Uterus (tissue), 4 donors: ENCODE measurements around the gene SH2B2. TPM values are rescaled to one million over a fixed set of nuclear protein-coding genes. Genes with fewer than 3 reads are reported as not detected.
A peak's percentile ranks its signal among the peaks of the same experiment; 100 is the strongest.

Experiments
- DNase-seq, 2 donors: peaks; one replicate each; pipeline ENCODE4 v3.0.0-alpha.2; 2019 to 2020
- H3K27ac ChIP-seq, 2 donors: fragments of 200-600 bp; sonication (generic); 1 replicate in 1 of 2; 2 replicates in 1 of 2; pipeline ENCODE4 v1.5.1; 2016 to 2018
- H3K27me3 ChIP-seq, 2 donors: fragments of 200-600 bp; sonication (generic); one replicate each; pipeline ENCODE4 v1.5.1; 2018 to 2019; ENCODE audit warnings: control low read depth in 1 of 2
- H3K36me3 ChIP-seq, 2 donors: fragments of 200-600 bp; sonication (generic); one replicate each; pipeline ENCODE4 v1.5.1; 2019; ENCODE audit warnings: control low read depth in 1 of 2
- H3K4me1 ChIP-seq, 2 donors: fragments of 200-600 bp; sonication (generic); one replicate each; pipeline ENCODE4 v1.5.1; 2018 to 2019; ENCODE audit warnings: control low read depth in 1 of 2
- H3K4me3 ChIP-seq, 2 donors: fragments of 200-600 bp; sonication (generic); 1 replicate in 1 of 2; 2 replicates in 1 of 2; pipeline ENCODE4 v1.5.1; 2018 to 2019; ENCODE audit warnings: mild to moderate bottlenecking in 1 of 2
- H3K9me3 ChIP-seq, 2 donors: fragments of 200-600 bp; sonication (generic); one replicate each; pipeline ENCODE4 v1.5.1; 2019; ENCODE audit warnings: control low read depth in 1 of 2
- CTCF ChIP-seq, 4 experiments: fragments of 200-600 bp in 2 of 4; fragments of 450-650 bp in 2 of 4; sonication (generic) in 2 of 4; IDR thresholded peaks; one replicate each; pipeline ENCODE4 v1.5.1; 2016 to 2019; ENCODE audit warnings: antibody characterized with exemption in 4 of 4, mild to moderate bottlenecking in 2 of 4, moderate library complexity in 1 of 4
- POLR2A ChIP-seq, 2 donors: fragments of 450-650 bp; IDR thresholded peaks; one replicate each; pipeline ENCODE4 v1.6.1; 2016; ENCODE audit warnings: antibody characterized with exemption in 2 of 2, mild to moderate bottlenecking in 1 of 2, moderate library complexity in 1 of 2
- intact Hi-C: fragments of 100-400 bp; cut with DNase I; formaldehyde crosslinking; loops from one replicate; pipeline ENCODE4 v1.15.1; 2023; ENCODE audit warnings: low total_unique reads
- total RNA-seq, 4 donors: library from RNA; depleted of rRNA in 3 of 4; stranded (reverse); fragments of >200 nt in 3 of 4; gene quantifications; one replicate each; pipeline versions ENCODE4 v1.1.0 to v1.2.4, GENCODE V29; 2014 to 2023
- donor health status: DM: yes; HTN: yes; CAD: no.

The SH2B2 gene
- total RNA-seq, 4 donors from 2014 or later, result 0.77 to 13.8 (median 9.4) TPM; not detected in 1

DNA sequence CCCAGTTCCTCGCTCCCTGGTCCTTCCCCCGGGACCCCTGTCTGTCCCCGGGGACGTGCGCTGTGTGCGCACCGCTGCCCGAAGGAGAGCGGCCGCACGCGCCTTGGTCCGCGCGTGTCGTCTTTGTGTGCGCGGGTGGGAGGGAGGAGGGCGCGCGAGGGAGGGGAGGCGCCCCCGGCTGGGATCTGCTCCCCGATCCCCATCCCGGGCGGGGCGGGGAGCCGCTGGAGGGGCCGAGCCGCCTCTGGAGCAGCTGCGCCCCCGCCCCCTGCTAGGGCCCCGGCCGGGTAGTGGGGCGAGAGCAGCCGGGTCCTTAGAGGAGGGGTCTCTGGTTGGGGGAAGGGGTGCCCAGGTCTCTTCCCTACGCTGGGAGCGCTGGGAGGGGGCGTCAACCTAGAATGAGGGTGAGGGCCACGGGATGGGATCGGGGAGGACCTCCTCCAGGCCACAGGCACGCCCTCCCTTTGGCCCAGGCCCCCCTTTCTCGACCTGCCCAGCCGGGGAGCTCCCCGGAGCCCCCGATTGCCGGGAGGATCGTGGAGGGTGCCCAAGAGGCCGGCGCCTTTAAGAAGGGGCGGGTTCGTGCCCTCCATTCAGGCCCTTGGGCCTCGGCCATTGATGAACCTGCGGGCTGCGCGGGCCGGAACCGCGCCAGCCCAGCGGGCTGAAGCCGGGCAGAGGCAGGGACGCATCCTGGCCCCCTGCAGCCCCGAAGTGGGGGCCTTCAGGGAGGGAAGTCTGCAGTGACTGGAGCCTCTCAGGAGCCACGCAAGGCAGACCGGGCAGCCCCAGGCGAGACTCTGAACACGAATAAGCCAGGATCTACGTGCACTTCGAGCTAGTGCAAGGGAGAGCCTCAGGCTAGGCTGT lies 678 bp downstream of the SH2B2 start:
- peak; percentile 44 to 49 for DNase-seq
- Histone ChIP-seq H3K27me3 (no peaks in the 10 kb centered on the region), H3K4me3 (peak overlapping the region; percentile 56 to 67), H3K36me3 (no peaks in the 10 kb centered on the region), H3K9me3 (no peaks in the 10 kb centered on the region), H3K27ac (peak overlapping the region; percentile 68 to 72), H3K4me1 (peaks cover 0 to 7% of the 10 kb centered on the region in 2 donors)
- intact Hi-C loops, result no loop called here
- TF ChIP-seq POLR2A (IDR thresholded peaks at IDR 0.05) (no peak), CTCF (IDR thresholded peaks at IDR 0.05) (peak in 1 of 4 experiments; percentile 5)

DNA sequence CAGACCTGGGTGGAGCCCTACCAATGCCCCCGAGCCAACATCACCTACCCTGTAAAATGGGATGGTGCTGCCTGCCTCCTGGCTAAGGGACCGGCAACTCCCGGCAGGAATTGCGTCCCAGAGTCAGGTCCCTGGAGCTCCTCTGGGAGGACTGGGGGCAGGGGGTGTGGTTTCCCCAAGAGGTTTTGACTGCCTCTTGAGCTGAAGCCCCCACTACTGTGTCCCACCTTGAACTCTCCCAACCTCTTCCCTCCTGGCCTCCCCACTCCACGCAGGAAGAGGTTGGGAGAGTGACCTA lies 1.3 kb downstream of the SH2B2 start:
- no peaks in the 10 kb centered on the region for H3K36me3 ChIP-seq
- H3K27me3 ChIP-seq, result no peaks in the 10 kb centered on the region
- H3K4me3 ChIP-seq, result peak overlapping the region; percentile 56 to 67
- H3K27ac ChIP-seq, result no peak overlapping the region
- intact Hi-C loops, result no loop called here
- DNase-seq, result no peak
- no peak for TF ChIP-seq CTCF (IDR thresholded peaks at IDR 0.05)
- no peak for TF ChIP-seq POLR2A (IDR thresholded peaks at IDR 0.05)
- no peaks in the 10 kb centered on the region for H3K9me3 ChIP-seq
- H3K4me1 ChIP-seq, result peaks cover 0 to 7% of the 10 kb centered on the region in 2 donors

DNA sequence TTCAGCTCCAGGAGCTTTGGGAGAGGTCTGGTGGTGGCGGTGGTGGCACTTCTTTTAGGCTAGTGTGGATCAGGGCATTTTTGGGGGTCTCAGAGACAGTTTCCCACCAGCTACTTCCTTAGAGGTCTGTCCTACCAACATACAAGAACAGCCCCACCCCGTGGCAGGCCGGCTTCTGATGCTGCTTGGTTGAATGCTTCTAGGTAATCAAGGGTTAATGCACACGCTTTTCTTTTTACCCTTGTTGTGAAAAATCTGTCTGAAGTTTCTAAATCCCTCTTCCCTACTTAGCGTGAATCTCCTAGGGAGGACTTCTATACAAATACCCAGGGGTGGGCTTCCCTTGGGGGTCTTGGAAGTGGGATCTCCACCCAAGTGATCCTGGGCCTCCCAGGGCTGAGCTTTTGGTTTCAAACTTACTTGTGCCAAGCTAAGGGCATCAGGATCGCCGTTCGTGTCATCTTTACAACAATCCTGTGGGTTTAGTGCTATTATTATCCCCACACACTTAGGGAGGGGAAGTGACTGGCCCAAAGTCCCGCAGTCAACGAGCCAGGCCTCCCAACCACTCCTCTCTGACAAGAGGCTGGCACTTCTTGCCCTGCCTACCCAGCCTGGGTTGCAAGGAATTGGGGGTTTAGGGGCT lies 1.7 kb downstream of the SH2B2 start:
- Histone ChIP-seq H3K9me3 (no peaks in the 10 kb centered on the region), H3K36me3 (no peaks in the 10 kb centered on the region), H3K27me3 (no peaks in the 10 kb centered on the region), H3K4me1 (peaks cover 0 to 7% of the 10 kb centered on the region in 2 donors), H3K27ac (no peak overlapping the region), H3K4me3 (no peak overlapping the region)
- TF ChIP-seq CTCF (IDR thresholded peaks at IDR 0.05) (no peak), POLR2A (IDR thresholded peaks at IDR 0.05) (no peak)
- no peak for DNase-seq
- intact Hi-C loops, result no loop called here

GRCh38 chr7:102289057-102289456 lies 2.4 kb downstream of the SH2B2 start:
- intact Hi-C loops, result no loop called here
- Histone ChIP-seq H3K27ac (no peak overlapping the region), H3K4me1 (peaks cover 0 to 7% of the 10 kb centered on the region in 2 donors)

More at GRCh38 chr7:102289057-102289456, 2.4 kb downstream of the SH2B2 start:
- Histone ChIP-seq H3K27me3 (no peaks in the 10 kb centered on the region), H3K36me3 (no peaks in the 10 kb centered on the region), H3K4me3 (no peak overlapping the region), H3K9me3 (no peaks in the 10 kb centered on the region)
- no peak for DNase-seq
- TF ChIP-seq POLR2A (IDR thresholded peaks at IDR 0.05), result no peak
- no peak for TF ChIP-seq CTCF (IDR thresholded peaks at IDR 0.05)
